CD4-positive, alpha-beta T cell (primary cell): ENCODE results near the gene PIANP. TPM values are rescaled to one million over a fixed set of nuclear protein-coding genes. Genes with fewer than 3 reads are reported as not detected.
"Not testable (repeated sequence)": the region's sequence is repeated elsewhere in the genome, so short reads cannot be mapped to it uniquely, and the experiment has no call there.

Source experiments
- ATAC-seq: fragments of 200-7000 bp; cut with Tn5 transposase; one replicate; pipeline ENCODE4 v1.10.0; 2022; ENCODE audit warnings: mild to moderate bottlenecking; ENCODE audit not compliant: poor library complexity
- CTCF ChIA-PET: fragments of 350-600 bp; sonication (Branson Sonifier 250); formaldehyde crosslinking; loops from one replicate; lab custom pipeline; 2021; ENCODE audit warnings: antibody characterized with exemption, inconsistent platforms; lab: Charles Lee
- POLR2A ChIA-PET: fragments of 350-600 bp; sonication (Branson Sonifier 250); formaldehyde crosslinking; loops from one replicate; lab custom pipeline; 2021; ENCODE audit warnings: antibody characterized with exemption, inconsistent platforms; lab: Charles Lee
- DNase-seq, 14 experiments: peaks; one replicate each; pipeline ENCODE4 v3.0.0-alpha.2; 2013 to 2020; ENCODE audit warnings: mixed read lengths in 2 of 14
- H3K27ac ChIP-seq, 2 donors: one replicate each; pipeline versions ENCODE4 v1.5.1 to v1.7.0; 2013; ENCODE audit warnings: low read length in 2 of 2, low read depth in 1 of 2, mild to moderate bottlenecking in 1 of 2
- H3K27me3 ChIP-seq, 2 experiments: 1 replicate in 1 of 2; 2 replicates in 1 of 2; pipeline versions ENCODE4 v1.6.1 to v1.7.0; 2013; ENCODE audit warnings: low read length in 2 of 2, control low read depth in 1 of 2, mild to moderate bottlenecking in 1 of 2, moderate library complexity in 1 of 2; ENCODE audit not compliant: insufficient read depth in 2 of 2, control insufficient read depth in 1 of 2
- H3K36me3 ChIP-seq: one replicate; pipeline ENCODE4 v1.6.1; 2013; ENCODE audit warnings: low read length, control low read depth; ENCODE audit not compliant: insufficient read depth
- H3K4me1 ChIP-seq: one replicate; pipeline ENCODE4 v1.6.1; 2013; ENCODE audit warnings: low read length, control low read depth; ENCODE audit not compliant: insufficient read depth
- H3K4me3 ChIP-seq: one replicate; pipeline ENCODE4 v1.5.1; 2013; ENCODE audit warnings: mild to moderate bottlenecking, low read length, moderate library complexity
- H3K9me3 ChIP-seq, 2 experiments: 1 replicate in 1 of 2; 2 replicates in 1 of 2; pipeline versions ENCODE4 v1.6.1 to v1.7.0; 2013; ENCODE audit warnings: low read length in 2 of 2, mild to moderate bottlenecking in 2 of 2, control low read depth in 1 of 2, moderate library complexity in 1 of 2; ENCODE audit not compliant: control insufficient read depth in 1 of 2, insufficient read depth in 1 of 2
- H3K27ac Mint-ChIP-seq: one replicate; pipeline ENCODE4 v1.8.0; 2020; ENCODE audit warnings: mixed read lengths
- H3K27me3 Mint-ChIP-seq: one replicate; pipeline ENCODE4 v1.8.0; 2021; ENCODE audit warnings: mixed read lengths
- H3K36me3 Mint-ChIP-seq: one replicate; pipeline ENCODE4 v1.8.0; 2021; ENCODE audit warnings: low read depth, mixed read lengths
- H3K4me1 Mint-ChIP-seq: one replicate; pipeline ENCODE4 v1.8.0; 2021; ENCODE audit warnings: low read depth, mixed read lengths
- H3K4me3 Mint-ChIP-seq: one replicate; pipeline ENCODE4 v1.8.0; 2020; ENCODE audit warnings: mild to moderate bottlenecking, mixed read lengths
- H3K9me3 Mint-ChIP-seq: one replicate; pipeline ENCODE4 v1.8.0; 2020; ENCODE audit warnings: mixed read lengths
- CTCF ChIP-seq: fragments of 200-600 bp; IDR thresholded peaks from one replicate; pipeline ENCODE4 v1.8.0; 2022; ENCODE audit warnings: antibody characterized with exemption, mild to moderate bottlenecking
- intact Hi-C, 2 experiments: fragments of 100-400 bp; cut with DNase I in 1 of 2; cut with micrococcal nuclease in 1 of 2; formaldehyde crosslinking; loops; one replicate each; pipeline versions ENCODE4 v1.15.1 to v1.9.0; 2023 to 2025; cut with DNase I, micrococcal nuclease
- total RNA-seq, 174 experiments: library from RNA in 2 of 174; stranded (reverse) in 2 of 174; gene quantifications; one replicate each; pipeline ENCODE4 v1.2.3 and lab custom pipeline; 2021 to 2026

PIANP gene
- total RNA-seq, 2 experiments from 2014 or later: 0.87 to 0.99 TPM

- ChIA-PET POLR2A (no interaction called here), CTCF (no interaction called here)
- H3K9me3 ChIP-seq: no peaks in the 10 kb centered on the region
- H3K9me3 Mint-ChIP-seq: no peaks in the 10 kb centered on the region
- H3K36me3 Mint-ChIP-seq: no peaks in the 10 kb centered on the region
- TF ChIP-seq CTCF: no peak
- intact Hi-C loops: no loop called here
- no peak for ATAC-seq
- DNase-seq: no peak
- H3K4me1 Mint-ChIP-seq: no peaks in the 10 kb centered on the region
- no peak overlapping the region for H3K4me3 Mint-ChIP-seq
- H3K27ac Mint-ChIP-seq: no peak overlapping the region
- H3K36me3 ChIP-seq: no peaks in the 10 kb centered on the region
- no peak overlapping the region for H3K4me3 ChIP-seq
- no peaks in the 10 kb centered on the region for H3K4me1 ChIP-seq
- H3K27me3 Mint-ChIP-seq: peaks cover 7% of the 10 kb centered on the region
- H3K27ac ChIP-seq: no peak overlapping the region
- H3K27me3 ChIP-seq: no peaks in the 10 kb centered on the region
These were observed 16.3 kb upstream of the PIANP start for GRCh38 chr12:6716874-6717437.

- POLR2A ChIA-PET, ATAC-seq, H3K27me3 Mint-ChIP-seq, H3K36me3 ChIP-seq, H3K27ac ChIP-seq, H3K4me3 ChIP-seq, H3K36me3 Mint-ChIP-seq, H3K27me3 ChIP-seq, intact Hi-C loops, H3K4me3 Mint-ChIP-seq, DNase-seq, H3K4me1 Mint-ChIP-seq, H3K9me3 Mint-ChIP-seq, H3K27ac Mint-ChIP-seq, H3K4me1 ChIP-seq, H3K9me3 ChIP-seq, CTCF ChIA-PET: not testable (repeated sequence)
These were observed 15.6 kb upstream of the PIANP start for GRCh38 chr12:6716031-6716873.

GRCh38 chr12:6708960-6709394 is 8.4 kb upstream of the PIANP start:
- peak in 4 of 14 experiments; percentile 16 to 67 (median 39) for DNase-seq
- H3K27ac Mint-ChIP-seq: peak overlapping the region; percentile 79
- H3K4me3 ChIP-seq: peak overlapping the region; percentile 36

GRCh38 chr12:6708351-6708750 is 7.7 kb upstream of the PIANP start:
- DNase-seq, H3K27ac ChIP-seq, H3K9me3 Mint-ChIP-seq, H3K36me3 Mint-ChIP-seq, CTCF ChIA-PET, H3K4me1 Mint-ChIP-seq, H3K9me3 ChIP-seq, H3K4me3 ChIP-seq, H3K4me3 Mint-ChIP-seq, ATAC-seq, H3K27ac Mint-ChIP-seq, intact Hi-C loops, H3K36me3 ChIP-seq: not testable (repeated sequence)
- H3K27me3 Mint-ChIP-seq: peaks cover 32% of the 10 kb centered on the region
- H3K4me1 ChIP-seq: peaks cover 11% of the 10 kb centered on the region
- peaks cover 10 to 12% of the 10 kb centered on the region in 2 experiments for H3K27me3 ChIP-seq
- POLR2A ChIA-PET: interaction anchor here (1.3 to 1.9 kb wide), 5 partner anchors 16 to 229 kb away, joined by 3 to 21 read pairs (median 3); partner anchors contain the start of genes COPS7A, SPSB2 and ZNF384

More at GRCh38 chr12:6708960-6709394, 8.4 kb upstream of the PIANP start:
- Histone ChIP-seq H3K4me1 (peaks cover 11% of the 10 kb centered on the region), H3K27ac (peak overlapping the region in 1 of 2 donors; percentile 52), H3K36me3 (no peaks in the 10 kb centered on the region), H3K27me3 (peaks cover 5 to 7% of the 10 kb centered on the region in 2 experiments), H3K9me3 (no peaks in the 10 kb centered on the region)
- H3K4me1 Mint-ChIP-seq: peaks cover 9% of the 10 kb centered on the region
- ATAC-seq: peak; percentile 84
- H3K4me3 Mint-ChIP-seq: peak overlapping the region; percentile 87
- no peaks in the 10 kb centered on the region for H3K9me3 Mint-ChIP-seq
- no peaks in the 10 kb centered on the region for H3K36me3 Mint-ChIP-seq
- H3K27me3 Mint-ChIP-seq: peaks cover 25% of the 10 kb centered on the region
- ChIA-PET CTCF (no interaction called here), POLR2A (interaction anchor here (1.3 to 1.9 kb wide), 5 partner anchors 15 to 229 kb away, joined by 3 to 21 read pairs (median 3); partner anchors contain the start of genes COPS7A, SPSB2 and ZNF384)
- intact Hi-C loops: no loop called here
- TF ChIP-seq CTCF: no peak
